ENCODE results near the gene ATP2B3. TPM values are rescaled to one million over a fixed set of nuclear protein-coding genes. Genes with fewer than 3 reads are reported as not detected.

ATP2B3 gene
- total and polyA plus RNA-seq, 2 experiments from 2014 or later: 0.17 TPM; not detected in 1

GRCh38 chrX:153502131-153502530 lies 15.3 kb upstream of the ATP2B3 start (continued):
- no peak for TF ChIP-seq ETS1 (IDR thresholded peaks at IDR 0.05)

GRCh38 chrX:153502796-153503195 lies 14.6 kb upstream of the ATP2B3 start:
- H3K36me3 Mint-ChIP-seq (ENCODE audit: low read depth): no peaks in the 10 kb centered on the region
- Histone ChIP-seq H3K27me3 (ENCODE audit: insufficient read depth) (no peaks in the 10 kb centered on the region), H3K4me1 (ENCODE audit: insufficient read depth) (no peaks in the 10 kb centered on the region), H3F3A (replicated peaks; ENCODE audit: low read depth) (no peaks in the 10 kb centered on the region), H3K36me3 (ENCODE audit: insufficient read depth) (no peaks in the 10 kb centered on the region), H3K79me2 (replicated peaks; ENCODE audit: insufficient read depth) (no peaks in the 10 kb centered on the region), H3K4me3 (no peak overlapping the region), H4K20me1 (replicated peaks; ENCODE audit: insufficient read depth) (no peaks in the 10 kb centered on the region), H3K9me2 (ENCODE audit: insufficient read depth) (no peaks in the 10 kb centered on the region), H3K27ac (ENCODE audit: low read depth) (no peak overlapping the region), H3K4me2 (no peak overlapping the region), H2AFZ (no peak overlapping the region)
- H3K4me1 Mint-ChIP-seq: no peaks in the 10 kb centered on the region
- H3K9me3 Mint-ChIP-seq: no peaks in the 10 kb centered on the region
- no peak for TF ChIP-seq JUNB (IDR thresholded peaks at IDR 0.05; ENCODE audit: unreplicated experiment)
- TF ChIP-seq REST (IDR thresholded peaks at IDR 0.05; ENCODE audit: unreplicated experiment): no peak
- no peak for TF ChIP-seq EZH2phosphoT487 (IDR thresholded peaks at IDR 0.05; ENCODE audit: unreplicated experiment)
- no peak for TF ChIP-seq POLR2AphosphoS5 (IDR thresholded peaks at IDR 0.05; ENCODE audit: low read depth)
- TF ChIP-seq ZNF114 (CRISPR knock-in tag; IDR thresholded peaks at IDR 0.05): no peak
- TF ChIP-seq NANOG (IDR thresholded peaks at IDR 0.05; ENCODE audit: borderline replicate concordance): no peak
- H3K27ac Mint-ChIP-seq: no peak overlapping the region
- H3K27me3 Mint-ChIP-seq (ENCODE audit: insufficient read depth, low read depth, poor library complexity): peaks cover 4% of the 10 kb centered on the region
- ATAC-seq (no peak), DNase-seq (ENCODE audit: low spot score) (no peak)
- H3K4me3 Mint-ChIP-seq: no peak overlapping the region

- Histone ChIP-seq H3K27me3 (ENCODE audit: insufficient read depth) (no peaks in the 10 kb centered on the region), H3K9me2 (ENCODE audit: insufficient read depth) (no peaks in the 10 kb centered on the region), H4K20me1 (replicated peaks; ENCODE audit: insufficient read depth) (no peaks in the 10 kb centered on the region), H3K36me3 (ENCODE audit: insufficient read depth) (no peaks in the 10 kb centered on the region), H3K27ac (ENCODE audit: low read depth) (no peak overlapping the region), H3F3A (replicated peaks; ENCODE audit: low read depth) (no peaks in the 10 kb centered on the region), H3K4me3 (no peak overlapping the region), H2AFZ (no peak overlapping the region), H3K79me2 (replicated peaks; ENCODE audit: insufficient read depth) (no peaks in the 10 kb centered on the region), H3K4me1 (ENCODE audit: insufficient read depth) (no peaks in the 10 kb centered on the region), H3K4me2 (no peak overlapping the region)
- Mint-ChIP-seq H3K36me3 (ENCODE audit: low read depth) (no peaks in the 10 kb centered on the region), H3K4me3 (no peak overlapping the region), H3K27me3 (ENCODE audit: insufficient read depth, low read depth, poor library complexity) (peaks cover 4% of the 10 kb centered on the region), H3K9me3 (no peaks in the 10 kb centered on the region; the same call in 2 of the 3 replicates), H3K4me1 (no peaks in the 10 kb centered on the region), H3K27ac (no peak overlapping the region)
- DNase-seq (ENCODE audit: low spot score): no peak
- no peak for ATAC-seq
- TF ChIP-seq ETS1 (IDR thresholded peaks at IDR 0.05) (no peak), EZH2phosphoT487 (IDR thresholded peaks at IDR 0.05; ENCODE audit: unreplicated experiment) (no peak), REST (IDR thresholded peaks at IDR 0.05; ENCODE audit: unreplicated experiment) (no peak), STAT1 (IDR thresholded peaks at IDR 0.05; ENCODE audit: unreplicated experiment) (no peak), NANOG (IDR thresholded peaks at IDR 0.05; ENCODE audit: borderline replicate concordance) (no peak), CTCF (conservative IDR thresholded peaks at IDR 0.05; ENCODE audit: low read depth in 2 of 2) (no peak), ZNF114 (CRISPR knock-in tag; IDR thresholded peaks at IDR 0.05) (no peak), CREB1 (CRISPR knock-in tag; IDR thresholded peaks at IDR 0.05; ENCODE audit: low read depth) (no peak), POLR2AphosphoS5 (IDR thresholded peaks at IDR 0.05; ENCODE audit: low read depth) (no peak), ZNF331 (CRISPR knock-in tag; IDR thresholded peaks at IDR 0.05; ENCODE audit: low read depth) (no peak)
These were observed 12.9 kb upstream of the ATP2B3 start for GRCh38 chrX:153504445-153505016.

All from GM23338 (cell line).